GM19240 (cell line): ENCODE results near the gene ABTB2.
A peak's percentile ranks its signal among the peaks of the same experiment; 100 is the strongest.
"Not testable (repeated sequence)": the region's sequence is repeated elsewhere in the genome, so short reads cannot be mapped to it uniquely, and the experiment has no call there.

ENCODE experiments used
- DNase-seq: peaks from one replicate; pipeline ENCODE4 v3.0.0; 2011; ENCODE audit warnings: low spot score; ENCODE audit not compliant: insufficient read length

The ABTB2 gene

DNA sequence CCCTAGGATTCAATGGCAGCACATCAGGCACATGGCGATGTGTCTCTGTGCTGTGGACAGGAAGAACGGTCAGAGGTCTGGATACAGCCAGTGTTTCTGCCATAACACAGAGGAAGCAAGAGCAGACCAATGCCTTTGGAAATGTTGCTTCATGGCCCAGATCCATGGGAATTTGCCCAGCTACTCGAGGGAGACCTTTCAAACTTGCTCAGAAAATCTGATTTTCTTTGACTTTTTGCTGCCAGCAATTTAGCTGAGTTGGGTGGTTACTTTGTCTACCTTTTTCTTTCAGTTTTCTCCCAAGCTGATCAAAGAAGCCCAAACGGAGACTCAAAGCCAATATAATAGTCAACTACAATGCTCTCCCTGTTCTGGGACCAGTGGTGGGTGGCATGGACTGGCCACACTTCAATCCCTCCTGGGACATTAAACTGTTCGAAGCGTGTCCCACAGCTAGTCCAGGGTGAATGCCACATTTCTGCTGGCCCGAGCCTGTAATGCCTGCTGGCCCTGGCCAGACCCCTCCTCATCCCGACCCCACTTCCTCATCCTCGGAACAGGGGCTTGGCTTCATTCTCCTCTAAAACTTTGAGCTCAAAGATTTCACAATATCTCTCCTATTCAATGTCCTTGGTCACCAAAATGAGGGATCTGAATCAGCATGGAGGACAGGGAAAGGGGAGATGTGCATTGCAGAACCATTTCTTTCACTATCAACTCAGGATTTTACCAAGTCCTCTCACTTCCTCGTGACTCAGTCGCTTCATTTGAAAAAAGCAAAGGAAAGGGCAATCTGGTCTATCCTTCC lies 93.3 kb downstream of the ABTB2 start:
- DNase-seq, result no peak

DNA sequence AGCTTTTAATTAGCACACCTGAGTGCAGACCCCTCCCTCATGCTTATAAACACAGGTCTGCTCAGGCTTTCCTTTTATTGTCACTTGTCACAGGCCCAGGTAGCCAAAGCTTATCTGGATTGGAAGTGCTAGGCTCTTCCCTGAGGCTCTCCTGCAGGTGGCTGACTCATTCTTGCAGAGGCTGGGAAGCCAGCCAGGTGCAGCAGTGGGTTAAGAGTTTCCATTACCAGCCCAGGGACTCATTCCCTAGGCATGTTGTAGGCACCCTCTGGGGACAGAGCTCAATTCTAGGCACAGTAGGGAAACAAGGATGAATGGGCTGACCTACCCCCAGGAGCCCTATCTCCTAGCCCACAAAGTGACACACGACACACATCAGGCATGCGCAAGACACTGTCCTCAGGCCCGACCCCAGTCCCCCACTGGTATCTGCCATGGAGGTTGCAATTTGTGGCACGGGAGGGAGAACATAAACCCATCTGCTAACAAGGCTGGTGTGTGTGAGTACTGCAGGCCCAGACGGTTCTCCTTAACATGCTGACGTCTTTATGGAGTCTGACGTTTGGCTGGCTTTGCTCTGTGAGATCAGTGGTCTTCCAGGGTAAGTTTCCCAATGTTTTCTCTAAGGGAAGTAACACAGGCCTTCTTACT lies 94.2 kb downstream of the ABTB2 start:
- DNase-seq, result no peak

GRCh38 chr11:34262531-34263081 lies 95.2 kb downstream of the ABTB2 start:
- no peak for DNase-seq

- DNase-seq, result no peak
These were observed 96.0 kb downstream of the ABTB2 start for GRCh38 chr11:34261820-34262219.

- DNase-seq, result no peak
These were observed 96.7 kb downstream of the ABTB2 start for GRCh38 chr11:34261095-34261494.

DNA sequence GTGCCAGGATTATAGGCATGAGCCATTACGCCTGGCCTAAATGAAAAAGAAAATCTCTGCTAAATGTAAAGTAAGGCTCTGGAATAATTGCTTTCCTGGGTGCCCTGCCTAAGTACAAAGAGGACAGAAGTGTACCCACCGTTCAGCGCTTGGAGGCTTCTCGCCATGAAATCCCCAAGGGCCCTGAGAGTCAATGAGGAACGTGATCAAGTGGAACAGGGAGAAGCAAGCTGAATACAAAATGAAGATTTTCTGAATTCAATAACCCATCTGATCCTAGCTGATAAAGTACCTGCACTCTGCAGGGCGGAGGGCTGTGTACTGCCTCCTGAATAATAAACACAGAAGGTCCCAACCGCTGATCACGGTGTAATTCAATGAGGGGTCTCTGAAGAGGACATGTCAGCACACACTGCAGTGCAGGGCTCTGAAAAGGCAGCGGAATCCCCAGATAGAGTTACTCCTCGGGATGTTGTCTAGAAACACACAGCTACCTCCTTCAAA lies 97.7 kb downstream of the ABTB2 start:
- no peak for DNase-seq

DNA sequence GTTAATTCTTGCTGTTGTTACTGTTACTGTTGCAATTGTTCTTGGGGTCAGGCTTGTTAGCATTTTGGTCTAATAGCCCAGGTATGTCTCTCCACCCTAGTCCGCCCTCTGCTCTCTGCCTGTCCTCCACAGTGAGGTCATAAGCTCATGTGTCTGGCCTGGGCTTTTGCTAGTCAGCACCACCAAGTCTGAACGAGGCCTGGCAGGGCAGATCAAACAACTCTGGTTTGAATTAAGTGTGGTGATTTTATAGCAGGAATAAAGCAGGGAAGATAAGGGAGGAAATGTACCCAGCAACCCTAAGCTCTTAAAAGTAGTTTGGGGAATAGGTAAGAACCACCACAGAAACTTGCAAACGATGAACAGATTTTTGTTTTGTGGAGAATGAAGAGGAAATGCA lies 98.7 kb downstream of the ABTB2 start:
- no peak for DNase-seq

GRCh38 chr11:34256626-34257025 lies 101.2 kb downstream of the ABTB2 start:
- no peak for DNase-seq

GRCh38 chr11:34256150-34256549 lies 101.7 kb downstream of the ABTB2 start:
- no peak for DNase-seq

DNA sequence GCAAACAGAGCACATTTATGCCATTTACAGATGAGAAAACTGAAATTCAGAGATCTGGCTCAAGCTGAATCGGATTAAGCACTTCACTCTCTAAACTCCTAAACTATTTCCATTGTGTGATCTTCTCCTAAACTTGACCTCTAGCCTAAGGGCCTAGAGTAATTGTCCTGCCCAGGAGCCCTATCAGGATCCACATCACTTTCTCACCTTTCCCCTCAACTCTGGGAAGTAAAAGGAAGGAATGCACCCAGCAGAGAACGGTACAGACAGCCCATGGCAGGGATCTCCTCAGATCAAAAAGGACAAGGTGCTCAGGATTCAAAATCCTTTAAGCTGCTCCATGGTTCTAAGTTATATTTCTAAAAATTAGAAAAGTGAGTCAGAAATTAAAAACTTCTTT lies 102.7 kb downstream of the ABTB2 start:
- no peak for DNase-seq

DNA sequence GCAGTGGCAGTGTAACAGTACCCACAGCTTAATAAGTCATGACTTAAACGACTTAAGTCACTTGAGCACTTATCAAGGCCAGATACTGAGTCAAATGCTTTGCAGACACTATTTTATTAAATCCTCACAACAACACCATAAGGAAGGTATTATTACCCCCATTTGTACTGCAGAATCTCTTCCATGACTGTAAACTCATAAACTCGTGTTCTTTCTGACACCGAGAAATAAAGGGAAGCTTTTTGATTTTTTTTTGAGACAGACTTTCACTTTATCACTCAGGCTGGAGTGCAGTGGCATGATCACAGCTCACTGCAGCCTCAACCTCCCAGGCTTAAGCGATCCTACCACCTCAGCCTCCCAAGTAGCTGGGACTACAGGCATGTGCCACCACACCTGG lies 103.8 kb downstream of the ABTB2 start:
- no peak for DNase-seq

- DNase-seq, result no peak
These were observed 105.2 kb downstream of the ABTB2 start for GRCh38 chr11:34252651-34253050.

GRCh38 chr11:34252015-34252414 lies 105.8 kb downstream of the ABTB2 start:
- DNase-seq, result no peak

- no peak for DNase-seq
These were observed 106.2 kb downstream of the ABTB2 start for GRCh38 chr11:34251589-34251980.

GRCh38 chr11:34250732-34251588 lies 106.8 kb downstream of the ABTB2 start:
- peak; percentile 20 for DNase-seq

- DNase-seq, result no peak
These were observed 107.6 kb downstream of the ABTB2 start for GRCh38 chr11:34250211-34250610.

GRCh38 chr11:34249439-34249838 lies 108.4 kb downstream of the ABTB2 start:
- DNase-seq, result no peak

- DNase-seq, result not testable (repeated sequence)
These were observed 111.3 kb downstream of the ABTB2 start for GRCh38 chr11:34246511-34246910.

GRCh38 chr11:34245041-34245440 lies 112.8 kb downstream of the ABTB2 start:
- no peak for DNase-seq

DNA sequence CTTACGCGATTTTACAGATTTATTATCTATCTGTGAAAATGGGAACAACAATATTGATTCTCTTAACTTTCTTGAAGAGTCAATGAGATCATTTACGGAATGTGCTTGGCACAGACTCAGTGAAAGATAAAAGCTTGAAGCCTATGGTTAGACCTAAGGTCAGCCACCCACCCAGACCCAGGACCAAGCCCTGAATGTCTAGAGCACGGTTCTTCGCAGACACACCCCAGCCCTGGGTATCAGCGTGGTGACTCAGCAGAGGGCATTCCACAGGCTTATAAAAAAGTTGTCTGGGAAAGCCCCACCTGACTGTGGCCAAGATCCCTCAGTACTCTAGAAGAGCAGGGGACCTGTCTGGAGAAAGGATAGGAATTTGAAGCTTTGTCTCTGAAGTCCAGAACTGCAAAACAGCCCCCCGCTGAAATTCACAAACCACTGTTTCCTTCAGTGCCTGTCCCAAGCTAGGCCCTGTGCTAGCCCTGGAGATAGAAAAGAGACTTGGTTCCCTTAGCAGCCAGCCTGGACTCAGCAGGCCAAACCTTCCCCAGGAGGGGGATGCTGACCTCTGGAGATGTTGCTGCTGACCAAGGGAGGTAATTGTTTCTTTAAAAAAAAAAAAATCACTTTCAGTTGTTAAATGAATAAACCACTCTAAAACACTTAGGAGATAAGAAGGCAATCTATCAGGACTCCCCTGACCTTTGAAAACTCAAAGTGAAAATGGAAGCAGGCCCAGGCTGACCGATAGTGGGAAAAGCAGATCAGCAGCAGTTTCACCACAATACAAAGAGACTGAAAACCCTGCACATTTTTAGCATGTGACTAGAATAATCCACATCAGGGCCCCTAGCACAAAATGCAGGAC lies 114.0 kb downstream of the ABTB2 start:
- peak; percentile 42 for DNase-seq
